Neural cell (in vitro differentiated cells): Measurements from ENCODE around the gene DPP7. TPM values are rescaled to one million over a fixed set of nuclear protein-coding genes. Genes with fewer than 3 reads are reported as not detected.

Experiments
- H2AFZ ChIP-seq: fragments of 200-600, 300-800 bp; sonication (generic), shearing (Covaris generic); 2 replicates; pipeline ENCODE4 v1.6.0; 2014; ENCODE audit warnings: low read depth, mild to moderate bottlenecking, antibody characterized with exemption, low read length, moderate library complexity
- H3F3A ChIP-seq: fragments of 200-600 bp; shearing (Covaris generic); 2 replicates; pipeline ENCODE4 v1.6.1; 2016; ENCODE audit warnings: mild to moderate bottlenecking, moderate library complexity, mixed read lengths, antibody characterized with exemption, low read length; ENCODE audit not compliant: insufficient read depth, poor library complexity, severe bottlenecking
- H3K27ac ChIP-seq: fragments of 200-600, 300-800 bp; sonication (generic), shearing (Covaris generic); 2 replicates; pipeline ENCODE4 v1.5.1; 2014; ENCODE audit warnings: mild to moderate bottlenecking, low read length, moderate library complexity
- H3K27me3 ChIP-seq: fragments of 300-800, 200-600 bp; sonication (generic), shearing (Covaris generic); 2 replicates; pipeline ENCODE4 v1.6.0; 2014; ENCODE audit warnings: mild to moderate bottlenecking, low read depth, low read length, moderate library complexity; ENCODE audit not compliant: insufficient read depth
- H3K36me3 ChIP-seq: fragments of 300-800, 200-600 bp; sonication (generic), shearing (Covaris generic); 2 replicates; pipeline ENCODE4 v1.5.1; 2014; ENCODE audit warnings: mild to moderate bottlenecking, antibody characterized with exemption, low read length, moderate library complexity; ENCODE audit not compliant: insufficient read depth
- H3K4me2 ChIP-seq: fragments of 300-800, 200-600 bp; sonication (generic), shearing (Covaris generic); 2 replicates; pipeline ENCODE4 v1.6.0; 2014; ENCODE audit warnings: mild to moderate bottlenecking, low read length
- H3K4me3 ChIP-seq: fragments of 300-800, 200-600 bp; sonication (generic), shearing (Covaris generic); 2 replicates; pipeline ENCODE4 v1.5.1; 2014; ENCODE audit warnings: mild to moderate bottlenecking, low read length, moderate library complexity
- H3K79me2 ChIP-seq: fragments of 200-600 bp; shearing (Covaris generic); replicated peaks from 2 replicates; pipeline ENCODE4 v1.6.0; 2014; ENCODE audit warnings: mild to moderate bottlenecking, low read length, moderate library complexity; ENCODE audit not compliant: insufficient read depth
- H3K9ac ChIP-seq: fragments of 300-800, 200-600 bp; sonication (generic), shearing (Covaris generic); 2 replicates; pipeline ENCODE4 v1.6.1; 2016; ENCODE audit warnings: mild to moderate bottlenecking, low read length, mixed read lengths
- H3K9me2 ChIP-seq: fragments of 200-600 bp; shearing (Covaris generic); 2 replicates; pipeline ENCODE4 v1.6.1; 2016; ENCODE audit warnings: mild to moderate bottlenecking, low read length, mixed read lengths; ENCODE audit not compliant: insufficient read depth
- H3K9me3 ChIP-seq: fragments of 200-600, 300-800 bp; sonication (generic), shearing (Covaris generic); 2 replicates; pipeline ENCODE4 v1.6.1; 2016; ENCODE audit warnings: mild to moderate bottlenecking, mixed run types, low read length, moderate library complexity, mixed read lengths
- H4K20me1 ChIP-seq: fragments of 200-600 bp; shearing (Covaris generic); 2 replicates; pipeline ENCODE4 v1.6.1; 2016; ENCODE audit warnings: mild to moderate bottlenecking, mixed run types; ENCODE audit not compliant: insufficient read depth
- EP300 ChIP-seq: fragments of 450-650 bp; conservative IDR thresholded peaks from 2 replicates; pipeline ENCODE4 v1.6.1; 2014; ENCODE audit warnings: antibody characterized with exemption, mild to moderate bottlenecking, moderate library complexity; ENCODE audit not compliant: poor library complexity, severe bottlenecking
- EZH2 ChIP-seq: fragments of 200-600, 300-800 bp; shearing (Covaris generic), sonication (generic); IDR thresholded peaks from 2 replicates; pipeline ENCODE4 v1.6.1; 2014; ENCODE audit warnings: antibody characterized with exemption, low read length, borderline replicate concordance, mild to moderate bottlenecking; ENCODE audit not compliant: insufficient read depth, poor library complexity, severe bottlenecking
- MXI1 ChIP-seq: fragments of 450-650 bp; conservative IDR thresholded peaks from 2 replicates; pipeline ENCODE4 v1.6.1; 2014; ENCODE audit warnings: antibody characterized with exemption, mild to moderate bottlenecking; ENCODE audit not compliant: poor library complexity, severe bottlenecking
- POLR2AphosphoS5 ChIP-seq: IDR thresholded peaks from 2 replicates; pipeline ENCODE4 v1.6.1; 2012
- RAD21 ChIP-seq: fragments of 450-650 bp; conservative IDR thresholded peaks from 2 replicates; pipeline ENCODE4 v1.6.1; 2014; ENCODE audit warnings: antibody characterized with exemption, mild to moderate bottlenecking, moderate library complexity
- SMC3 ChIP-seq: fragments of 450-650 bp; conservative IDR thresholded peaks from 2 replicates; pipeline ENCODE4 v1.6.1; 2014; ENCODE audit warnings: antibody characterized with exemption, mild to moderate bottlenecking, moderate library complexity; ENCODE audit not compliant: poor library complexity
- TAF1 ChIP-seq: IDR thresholded peaks from 2 replicates; pipeline ENCODE4 v1.6.1; 2012; ENCODE audit warnings: low read depth
- polyA plus RNA-seq: library from polyadenylated mRNA; depleted of rRNA; stranded (reverse); fragments of >200 nt; gene quantifications from 2 replicates; pipeline ENCODE4 v1.2.3, GENCODE V29; 2014
- TF ChIP-seq, protein P1 (sequence below): IDR thresholded peaks from 2 replicates; pipeline ENCODE4 v1.6.1; 2012; ENCODE audit warnings: borderline replicate concordance
- TF ChIP-seq, protein P2 (sequence below): fragments of 450-650 bp; IDR thresholded peaks from 2 replicates; pipeline ENCODE4 v1.5.1; 2014; ENCODE audit warnings: antibody characterized with exemption, mild to moderate bottlenecking, moderate library complexity; ENCODE audit not compliant: poor library complexity, severe bottlenecking

Gene DPP7
- polyA plus RNA-seq, 1 donor from 2014 or later: 23.3 TPM

- Histone ChIP-seq H3K36me3 (no peaks in the 10 kb centered on the region), H3K9me3 (no peaks in the 10 kb centered on the region), H3F3A (no peaks in the 10 kb centered on the region), H4K20me1 (no peaks in the 10 kb centered on the region), H3K9me2 (no peaks in the 10 kb centered on the region), H2AFZ (no peak overlapping the region), H3K27me3 (peaks cover 66% of the 10 kb centered on the region), H3K27ac (no peak overlapping the region), H3K9ac (no peak overlapping the region), H3K79me2 (no peaks in the 10 kb centered on the region), H3K4me3 (peak overlapping the region; percentile 55), H3K4me2 (no peak overlapping the region)
- peak; percentile 63 for TF ChIP-seq EZH2
- TF ChIP-seq, protein P1, sequence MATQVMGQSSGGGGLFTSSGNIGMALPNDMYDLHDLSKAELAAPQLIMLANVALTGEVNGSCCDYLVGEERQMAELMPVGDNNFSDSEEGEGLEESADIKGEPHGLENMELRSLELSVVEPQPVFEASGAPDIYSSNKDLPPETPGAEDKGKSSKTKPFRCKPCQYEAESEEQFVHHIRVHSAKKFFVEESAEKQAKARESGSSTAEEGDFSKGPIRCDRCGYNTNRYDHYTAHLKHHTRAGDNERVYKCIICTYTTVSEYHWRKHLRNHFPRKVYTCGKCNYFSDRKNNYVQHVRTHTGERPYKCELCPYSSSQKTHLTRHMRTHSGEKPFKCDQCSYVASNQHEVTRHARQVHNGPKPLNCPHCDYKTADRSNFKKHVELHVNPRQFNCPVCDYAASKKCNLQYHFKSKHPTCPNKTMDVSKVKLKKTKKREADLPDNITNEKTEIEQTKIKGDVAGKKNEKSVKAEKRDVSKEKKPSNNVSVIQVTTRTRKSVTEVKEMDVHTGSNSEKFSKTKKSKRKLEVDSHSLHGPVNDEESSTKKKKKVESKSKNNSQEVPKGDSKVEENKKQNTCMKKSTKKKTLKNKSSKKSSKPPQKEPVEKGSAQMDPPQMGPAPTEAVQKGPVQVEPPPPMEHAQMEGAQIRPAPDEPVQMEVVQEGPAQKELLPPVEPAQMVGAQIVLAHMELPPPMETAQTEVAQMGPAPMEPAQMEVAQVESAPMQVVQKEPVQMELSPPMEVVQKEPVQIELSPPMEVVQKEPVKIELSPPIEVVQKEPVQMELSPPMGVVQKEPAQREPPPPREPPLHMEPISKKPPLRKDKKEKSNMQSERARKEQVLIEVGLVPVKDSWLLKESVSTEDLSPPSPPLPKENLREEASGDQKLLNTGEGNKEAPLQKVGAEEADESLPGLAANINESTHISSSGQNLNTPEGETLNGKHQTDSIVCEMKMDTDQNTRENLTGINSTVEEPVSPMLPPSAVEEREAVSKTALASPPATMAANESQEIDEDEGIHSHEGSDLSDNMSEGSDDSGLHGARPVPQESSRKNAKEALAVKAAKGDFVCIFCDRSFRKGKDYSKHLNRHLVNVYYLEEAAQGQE: no peak
These were observed 36.5 kb downstream of the DPP7 start for GRCh38 chr9:137077758-137078693.

GRCh38 chr9:137077010-137077747 lies 37.4 kb downstream of the DPP7 start, which contains the start of gene UAP1L1:
TSS of gene UAP1L1 (plus strand) at chr9:137077517. CDS start at chr9:137077533, 16 bp downstream.
- H3K9me2 ChIP-seq: no peaks in the 10 kb centered on the region
- H3F3A ChIP-seq: no peaks in the 10 kb centered on the region
- H2AFZ ChIP-seq: no peak within 1 kb of the TSS
- no peak within 1 kb of the TSS for H3K9ac ChIP-seq
- H3K27ac ChIP-seq: no peak within 1 kb of the TSS
- no peaks in the 10 kb centered on the region for H3K79me2 ChIP-seq
- no peaks in the 10 kb centered on the region for H4K20me1 ChIP-seq
- peak within 1 kb of the TSS; percentile 55 for H3K4me3 ChIP-seq
- TF ChIP-seq EZH2 (no peak), MXI1 (no peak), POLR2AphosphoS5 (no peak), SMC3 (no peak), TAF1 (no peak), RAD21 (no peak), EP300 (no peak)
- TF ChIP-seq, protein P2, sequence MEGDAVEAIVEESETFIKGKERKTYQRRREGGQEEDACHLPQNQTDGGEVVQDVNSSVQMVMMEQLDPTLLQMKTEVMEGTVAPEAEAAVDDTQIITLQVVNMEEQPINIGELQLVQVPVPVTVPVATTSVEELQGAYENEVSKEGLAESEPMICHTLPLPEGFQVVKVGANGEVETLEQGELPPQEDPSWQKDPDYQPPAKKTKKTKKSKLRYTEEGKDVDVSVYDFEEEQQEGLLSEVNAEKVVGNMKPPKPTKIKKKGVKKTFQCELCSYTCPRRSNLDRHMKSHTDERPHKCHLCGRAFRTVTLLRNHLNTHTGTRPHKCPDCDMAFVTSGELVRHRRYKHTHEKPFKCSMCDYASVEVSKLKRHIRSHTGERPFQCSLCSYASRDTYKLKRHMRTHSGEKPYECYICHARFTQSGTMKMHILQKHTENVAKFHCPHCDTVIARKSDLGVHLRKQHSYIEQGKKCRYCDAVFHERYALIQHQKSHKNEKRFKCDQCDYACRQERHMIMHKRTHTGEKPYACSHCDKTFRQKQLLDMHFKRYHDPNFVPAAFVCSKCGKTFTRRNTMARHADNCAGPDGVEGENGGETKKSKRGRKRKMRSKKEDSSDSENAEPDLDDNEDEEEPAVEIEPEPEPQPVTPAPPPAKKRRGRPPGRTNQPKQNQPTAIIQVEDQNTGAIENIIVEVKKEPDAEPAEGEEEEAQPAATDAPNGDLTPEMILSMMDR: no peak
- TF ChIP-seq, protein P1: no peak
- H3K9me3 ChIP-seq: no peaks in the 10 kb centered on the region
- no peak within 1 kb of the TSS for H3K4me2 ChIP-seq
- H3K36me3 ChIP-seq: no peaks in the 10 kb centered on the region
- H3K27me3 ChIP-seq: peaks cover 66% of the 10 kb centered on the region
